MM.1S (cell line): ENCODE measurements around the gene JAG2.

ENCODE experiments used
- EZH2 ChIP-seq: fragments of 300-600 bp; sonication (generic); optimal IDR thresholded peaks from 2 replicates; pipeline ENCODE3; 2017; ENCODE audit warnings: low read depth, mild to moderate bottlenecking, antibody characterized with exemption, low read length, mixed read lengths
- TF ChIP-seq, protein P1 (sequence below): fragments of 300-600 bp; sonication (generic); IDR thresholded peaks from 2 replicates; pipeline ENCODE4 v1.5.1; 2016; ENCODE audit warnings: antibody characterized with exemption, low read length, mixed read lengths

DNA sequence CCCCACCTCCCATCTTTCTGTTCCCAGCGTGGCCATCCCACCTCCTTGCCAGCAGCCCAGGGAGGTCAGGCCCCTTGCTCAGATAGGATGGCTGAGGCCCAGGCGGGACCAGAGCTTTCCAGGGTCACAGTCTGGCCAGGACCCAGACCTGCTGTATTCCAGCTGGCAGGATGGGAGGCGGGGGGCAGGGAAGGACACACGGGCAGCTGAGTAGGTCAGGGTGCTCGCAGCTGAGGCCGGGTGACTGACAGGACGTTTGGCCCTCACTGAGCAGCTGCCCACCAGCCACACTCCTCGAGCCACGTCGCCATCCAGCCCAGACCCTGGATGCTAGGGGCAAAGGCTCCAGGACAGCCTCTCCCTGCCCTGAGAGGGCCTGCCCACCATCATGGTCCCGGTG lies 8.5 kb upstream of the JAG2 start:
- TF ChIP-seq, protein P1, sequence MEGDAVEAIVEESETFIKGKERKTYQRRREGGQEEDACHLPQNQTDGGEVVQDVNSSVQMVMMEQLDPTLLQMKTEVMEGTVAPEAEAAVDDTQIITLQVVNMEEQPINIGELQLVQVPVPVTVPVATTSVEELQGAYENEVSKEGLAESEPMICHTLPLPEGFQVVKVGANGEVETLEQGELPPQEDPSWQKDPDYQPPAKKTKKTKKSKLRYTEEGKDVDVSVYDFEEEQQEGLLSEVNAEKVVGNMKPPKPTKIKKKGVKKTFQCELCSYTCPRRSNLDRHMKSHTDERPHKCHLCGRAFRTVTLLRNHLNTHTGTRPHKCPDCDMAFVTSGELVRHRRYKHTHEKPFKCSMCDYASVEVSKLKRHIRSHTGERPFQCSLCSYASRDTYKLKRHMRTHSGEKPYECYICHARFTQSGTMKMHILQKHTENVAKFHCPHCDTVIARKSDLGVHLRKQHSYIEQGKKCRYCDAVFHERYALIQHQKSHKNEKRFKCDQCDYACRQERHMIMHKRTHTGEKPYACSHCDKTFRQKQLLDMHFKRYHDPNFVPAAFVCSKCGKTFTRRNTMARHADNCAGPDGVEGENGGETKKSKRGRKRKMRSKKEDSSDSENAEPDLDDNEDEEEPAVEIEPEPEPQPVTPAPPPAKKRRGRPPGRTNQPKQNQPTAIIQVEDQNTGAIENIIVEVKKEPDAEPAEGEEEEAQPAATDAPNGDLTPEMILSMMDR = no peak
- TF ChIP-seq EZH2 = no peak
